Duodenal mucosa (tissue), 2 donors: Measurements from ENCODE around the gene NXPH4.

Experiments used
- H3K27ac ChIP-seq: one replicate; pipeline ENCODE4 v1.7.0; 2013; ENCODE audit warnings: low read depth, low read length
- H3K27me3 ChIP-seq, 2 donors: one replicate each; pipeline ENCODE4 v1.7.0; 2013; ENCODE audit warnings: low read length in 2 of 2, control low read depth in 1 of 2; ENCODE audit not compliant: insufficient read depth in 2 of 2, control insufficient read depth in 1 of 2
- H3K36me3 ChIP-seq, 2 donors: one replicate each; pipeline ENCODE4 v1.7.0; 2013; ENCODE audit warnings: low read length in 2 of 2, control low read depth in 1 of 2; ENCODE audit not compliant: insufficient read depth in 2 of 2, control insufficient read depth in 1 of 2
- H3K4me1 ChIP-seq, 2 donors: one replicate each; pipeline ENCODE4 v1.7.0; 2013; ENCODE audit warnings: low read length in 2 of 2, control low read depth in 1 of 2; ENCODE audit not compliant: insufficient read depth in 2 of 2, control insufficient read depth in 1 of 2
- H3K4me3 ChIP-seq, 2 donors: one replicate each; pipeline ENCODE4 v1.7.0; 2013; ENCODE audit warnings: low read length in 2 of 2, low read depth in 1 of 2
- H3K9ac ChIP-seq, 2 donors: one replicate each; pipeline ENCODE4 v1.7.0; 2013; ENCODE audit warnings: low read length in 2 of 2, low read depth in 1 of 2
- H3K9me3 ChIP-seq, 2 donors: one replicate each; pipeline ENCODE4 v1.7.0; 2013; ENCODE audit warnings: low read length in 2 of 2, control low read depth in 1 of 2; ENCODE audit not compliant: control insufficient read depth in 1 of 2

The NXPH4 gene

GRCh38 chr12:57215668-57216013 is 953 bp upstream of the NXPH4 start:
- no peak overlapping the region for H3K9ac ChIP-seq
- peak overlapping the region in 1 of 2 donors; percentile 32 for H3K4me3 ChIP-seq
- H3K27me3 ChIP-seq, result peaks cover 53 to 56% of the 10 kb centered on the region in 2 donors
- H3K9me3 ChIP-seq, result no peaks in the 10 kb centered on the region
- peaks cover 16 to 24% of the 10 kb centered on the region in 2 donors for H3K4me1 ChIP-seq
- no peak overlapping the region for H3K27ac ChIP-seq
- peaks cover 0 to 17% of the 10 kb centered on the region in 2 donors for H3K36me3 ChIP-seq

- Histone ChIP-seq H3K27ac (no peak overlapping the region), H3K9ac (no peak overlapping the region), H3K9me3 (no peaks in the 10 kb centered on the region), H3K27me3 (peaks cover 67 to 71% of the 10 kb centered on the region in 2 donors), H3K36me3 (peaks cover 0 to 5% of the 10 kb centered on the region in 2 donors), H3K4me3 (peak overlapping the region; percentile 30 to 55), H3K4me1 (peaks cover 16 to 24% of the 10 kb centered on the region in 2 donors)
These were observed 606 bp downstream of the NXPH4 start for GRCh38 chr12:57216921-57217879.

GRCh38 chr12:57218030-57218853 is 1.6 kb downstream of the NXPH4 start:
- Histone ChIP-seq H3K4me1 (peaks cover 16 to 26% of the 10 kb centered on the region in 2 donors), H3K36me3 (no peaks in the 10 kb centered on the region), H3K27ac (no peak overlapping the region), H3K4me3 (no peak overlapping the region), H3K27me3 (peaks cover 77 to 82% of the 10 kb centered on the region in 2 donors), H3K9ac (no peak overlapping the region), H3K9me3 (no peaks in the 10 kb centered on the region)

GRCh38 chr12:57219205-57219992 is 2.8 kb downstream of the NXPH4 start:
- peaks cover 16 to 24% of the 10 kb centered on the region in 2 donors for H3K4me1 ChIP-seq
- H3K9ac ChIP-seq, result no peak overlapping the region
- no peak overlapping the region for H3K27ac ChIP-seq
- H3K27me3 ChIP-seq, result peaks cover 86 to 87% of the 10 kb centered on the region in 2 donors
- no peak overlapping the region for H3K4me3 ChIP-seq
- no peaks in the 10 kb centered on the region for H3K36me3 ChIP-seq
- no peaks in the 10 kb centered on the region for H3K9me3 ChIP-seq

GRCh38 chr12:57219993-57220754 is 3.6 kb downstream of the NXPH4 start:
- Histone ChIP-seq H3K36me3 (no peaks in the 10 kb centered on the region), H3K27ac (no peak overlapping the region), H3K4me3 (no peak overlapping the region), H3K9ac (no peak overlapping the region), H3K27me3 (peaks cover 86 to 88% of the 10 kb centered on the region in 2 donors), H3K4me1 (peaks cover 16 to 24% of the 10 kb centered on the region in 2 donors), H3K9me3 (no peaks in the 10 kb centered on the region)

GRCh38 chr12:57220770-57221168 is 4.2 kb downstream of the NXPH4 start:
- Histone ChIP-seq H3K27ac (no peak overlapping the region), H3K4me3 (no peak overlapping the region), H3K4me1 (peaks cover 12 to 22% of the 10 kb centered on the region in 2 donors), H3K9ac (no peak overlapping the region), H3K36me3 (no peaks in the 10 kb centered on the region), H3K27me3 (peaks cover 86% of the 10 kb centered on the region in 2 donors), H3K9me3 (no peaks in the 10 kb centered on the region)

- H3K36me3 ChIP-seq, result no peaks in the 10 kb centered on the region
- peaks cover 10 to 22% of the 10 kb centered on the region in 2 donors for H3K4me1 ChIP-seq
- no peak overlapping the region for H3K4me3 ChIP-seq
- H3K9ac ChIP-seq, result no peak overlapping the region
- no peak overlapping the region for H3K27ac ChIP-seq
- peaks cover 85 to 87% of the 10 kb centered on the region in 2 donors for H3K27me3 ChIP-seq
- no peaks in the 10 kb centered on the region for H3K9me3 ChIP-seq
These were observed 4.7 kb downstream of the NXPH4 start for GRCh38 chr12:57221169-57221917.

- H3K4me3 ChIP-seq, result no peak overlapping the region
- H3K27me3 ChIP-seq, result peaks cover 80 to 93% of the 10 kb centered on the region in 2 donors
- H3K9ac ChIP-seq, result no peak overlapping the region
- H3K9me3 ChIP-seq, result no peaks in the 10 kb centered on the region
- peaks cover 9 to 13% of the 10 kb centered on the region in 2 donors for H3K4me1 ChIP-seq
- no peak overlapping the region for H3K27ac ChIP-seq
- no peaks in the 10 kb centered on the region for H3K36me3 ChIP-seq
These were observed 5.9 kb downstream of the NXPH4 start for GRCh38 chr12:57222286-57223190.
